SIG-M5 treated with dmso at 0.1 percent for 504 hours (cell line): ENCODE data around the gene CSRP3.

Experiments
- DNase-seq: peaks from one replicate; lab custom pipeline; 2025; ENCODE audit not compliant: unreplicated experiment; lab: John Stamatoyannopoulos, UW

CSRP3 gene

GRCh38 chr11:19201737-19202605 is at the start of gene CSRP3:
Gene CSRP3 (minus strand): TSS chr11:19201983. CDS start chr11:19192448, 9,535 bp downstream.
- DNase-seq, result no peak

DNA sequence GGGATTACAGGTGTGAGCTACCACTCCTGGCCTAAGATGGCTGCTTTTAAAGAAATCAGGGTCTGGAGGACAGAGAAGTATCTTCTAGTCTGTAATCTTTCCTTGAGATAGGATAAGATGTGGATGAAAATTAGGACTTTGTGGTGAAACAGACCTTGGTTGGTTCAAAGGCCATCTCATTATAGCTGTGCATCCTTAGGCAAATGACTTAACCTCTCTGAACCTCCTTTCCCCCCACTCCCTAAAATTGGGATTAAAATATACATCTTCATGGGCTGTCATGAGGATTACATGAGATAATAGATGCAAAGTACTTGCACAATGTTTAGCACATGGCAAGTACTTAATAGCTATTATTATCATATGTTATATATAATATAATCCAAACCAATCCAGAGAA is 49.8 kb upstream of the CSRP3 start:
- no peak for DNase-seq

DNA sequence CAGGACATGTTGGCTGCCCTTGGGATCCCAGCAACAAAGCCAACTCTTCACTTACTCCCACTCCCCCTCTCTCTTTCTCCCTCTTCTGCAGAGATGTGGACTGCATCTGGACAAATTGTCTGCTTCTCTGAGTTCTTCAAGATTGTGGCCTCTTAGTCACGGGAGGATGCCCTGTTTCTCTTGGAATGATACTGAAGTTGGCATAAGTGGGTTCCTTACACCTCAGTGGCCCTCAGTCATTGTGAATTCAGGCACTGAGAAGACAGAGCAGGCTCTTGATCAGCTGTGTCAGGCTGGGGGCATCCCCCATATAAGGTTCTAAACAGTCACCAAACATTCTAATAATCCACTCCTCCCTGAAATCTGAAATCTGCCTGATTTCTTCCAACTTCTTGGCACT is 45.0 kb upstream of the CSRP3 start:
- DNase-seq, result no peak

GRCh38 chr11:19245351-19245750 is 43.6 kb upstream of the CSRP3 start:
- DNase-seq, result no peak

DNA sequence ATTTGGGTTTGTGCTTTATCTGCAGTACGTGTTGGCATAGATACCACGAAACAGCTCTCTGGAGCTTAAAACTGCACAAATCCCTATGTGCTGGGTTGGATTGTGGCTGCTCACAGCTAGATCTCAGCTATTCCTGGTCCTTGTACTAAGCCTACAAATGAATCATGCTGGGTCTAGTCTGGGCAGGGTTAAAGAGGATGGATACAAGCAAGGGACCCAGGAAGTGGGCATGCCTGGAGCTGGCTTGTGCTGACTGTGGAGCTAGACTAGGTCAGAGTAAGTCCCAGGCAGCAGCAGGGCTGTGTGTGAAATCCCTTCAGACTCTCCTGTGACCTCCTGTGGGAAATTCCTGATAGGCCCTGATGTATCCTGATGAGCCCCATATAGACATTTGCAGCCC is 42.8 kb upstream of the CSRP3 start:
- DNase-seq, result no peak

GRCh38 chr11:19244084-19244483 is 42.3 kb upstream of the CSRP3 start:
- peak; percentile 78 for DNase-seq

- peak; percentile 48 for DNase-seq
Observed at GRCh38 chr11:19243613-19244012, 41.8 kb upstream of the CSRP3 start.

- DNase-seq, result no peak
Observed at GRCh38 chr11:19243143-19243542, 41.4 kb upstream of the CSRP3 start.

- no peak for DNase-seq
Observed at GRCh38 chr11:19242179-19242932, 40.6 kb upstream of the CSRP3 start.

- DNase-seq, result no peak
Observed at GRCh38 chr11:19241260-19242178, 39.7 kb upstream of the CSRP3 start.

- peak; percentile 90 for DNase-seq
Observed at GRCh38 chr11:19240420-19241259, 38.9 kb upstream of the CSRP3 start, which contains the start of gene E2F8. Gene E2F8 (minus strand): TSS chr11:19240945. CDS start chr11:19240121, 824 bp downstream.

DNA sequence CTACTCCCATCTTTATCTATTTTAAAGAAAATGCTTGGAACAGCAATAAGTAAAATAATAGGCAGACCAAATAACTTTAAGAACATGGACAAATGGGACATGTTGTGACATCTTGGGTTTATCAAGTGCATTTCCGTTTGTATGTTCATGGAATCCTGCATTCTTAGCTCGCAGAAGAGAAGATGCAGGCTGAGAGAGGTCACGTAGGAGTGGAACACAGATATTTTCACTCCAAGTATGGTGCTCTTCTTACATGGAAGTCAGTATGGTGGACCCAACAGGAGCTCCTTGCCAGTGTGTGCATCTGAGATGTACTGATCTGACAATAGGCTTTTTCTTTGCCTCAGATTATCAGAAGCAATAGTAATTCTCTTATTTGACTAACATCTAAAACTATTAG is 37.3 kb upstream of the CSRP3 start:
- DNase-seq, result no peak

- no peak for DNase-seq
Observed at GRCh38 chr11:19237813-19238212, 36.0 kb upstream of the CSRP3 start.

GRCh38 chr11:19237381-19237780 is 35.6 kb upstream of the CSRP3 start:
- no peak for DNase-seq

DNA sequence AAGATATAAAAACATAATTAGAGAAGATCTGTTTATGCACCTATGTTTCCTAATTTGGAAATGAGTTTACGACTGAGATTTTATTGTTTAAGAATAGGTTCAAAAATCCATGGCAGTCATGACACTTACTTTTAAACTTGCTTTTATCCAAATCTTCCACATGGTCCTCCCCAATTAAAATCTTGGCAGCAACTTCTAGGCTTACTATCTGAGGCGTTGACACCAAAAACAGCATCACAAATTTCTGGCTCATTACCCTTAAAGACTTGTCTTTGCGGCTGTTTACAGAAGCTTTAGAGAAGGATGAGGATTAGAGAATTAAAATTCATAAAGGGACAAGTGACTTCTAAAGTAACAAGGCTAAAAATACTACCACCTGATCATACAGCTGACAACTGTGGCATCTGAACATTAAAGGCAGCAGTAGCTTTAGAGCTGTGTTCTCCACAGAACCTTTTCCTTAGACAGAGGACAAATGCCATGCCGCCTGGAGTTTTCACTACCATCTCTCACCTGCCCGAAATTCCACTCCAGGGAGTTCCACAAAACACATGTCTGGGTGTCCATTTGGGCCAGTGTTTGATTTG is 32.5 kb upstream of the CSRP3 start:
- DNase-seq, result no peak

GRCh38 chr11:19232910-19233503 is 31.2 kb upstream of the CSRP3 start:
- DNase-seq, result no peak

GRCh38 chr11:19229671-19230070 is 27.9 kb upstream of the CSRP3 start:
- no peak for DNase-seq

GRCh38 chr11:19228968-19229367 is 27.2 kb upstream of the CSRP3 start:
- DNase-seq, result no peak
